NOMO-1 (cell line): Measurements from ENCODE around the gene KRTAP6-2.

Source experiments
- DNase-seq, 2 experiments: peaks; one replicate each; lab custom pipeline; 2025; ENCODE audit not compliant: unreplicated experiment in 2 of 2; lab: John Stamatoyannopoulos, UW

KRTAP6-2 gene

GRCh38 chr21:30598802-30599201 lies at the start of gene KRTAP6-2:
KRTAP6-2 (minus strand) TSS chr21:30598902; CDS start chr21:30598874, 28 bp downstream.
- DNase-seq: no peak

GRCh38 chr21:30646904-30647414 lies 48.3 kb upstream of the KRTAP6-2 start:
- DNase-seq: no peak

- DNase-seq: no peak
Observed at GRCh38 chr21:30642564-30642963, 43.9 kb upstream of the KRTAP6-2 start, which contains the start of gene KRTAP20-3. KRTAP20-3 (plus strand) TSS chr21:30642864.

- DNase-seq: no peak
Observed at GRCh38 chr21:30638686-30639085, 40.0 kb upstream of the KRTAP6-2 start.

GRCh38 chr21:30634906-30635305 lies 36.2 kb upstream of the KRTAP6-2 start, which contains the start of gene KRTAP20-2:
KRTAP20-2 (plus strand) TSS chr21:30635206; CDS start chr21:30635264, 58 bp downstream.
- no peak for DNase-seq

GRCh38 chr21:30629200-30629599 lies 30.5 kb upstream of the KRTAP6-2 start:
- no peak for DNase-seq

GRCh38 chr21:30628109-30628508 lies 29.4 kb upstream of the KRTAP6-2 start:
- DNase-seq: no peak

GRCh38 chr21:30625449-30626165 lies 26.9 kb upstream of the KRTAP6-2 start:
- no peak for DNase-seq

- DNase-seq: no peak
Observed at GRCh38 chr21:30623362-30623761, 24.7 kb upstream of the KRTAP6-2 start.

GRCh38 chr21:30620522-30620921 lies 21.8 kb upstream of the KRTAP6-2 start, which contains the start of gene KRTAP20-4:
KRTAP20-4 (plus strand) TSS chr21:30620627.
- DNase-seq: no peak

- no peak for DNase-seq
Observed at GRCh38 chr21:30620080-30620479, 21.4 kb upstream of the KRTAP6-2 start.

- DNase-seq: no peak
Observed at GRCh38 chr21:30616125-30616524, 17.4 kb upstream of the KRTAP6-2 start, which contains the start of gene KRTAP20-1. KRTAP20-1 (plus strand) TSS chr21:30616425; CDS start chr21:30616455, 30 bp downstream.

- no peak for DNase-seq
Observed at GRCh38 chr21:30615199-30615598, 16.5 kb upstream of the KRTAP6-2 start.

- no peak for DNase-seq
Observed at GRCh38 chr21:30613836-30614235, 15.1 kb upstream of the KRTAP6-2 start, which contains the start of gene KRTAP6-1. KRTAP6-1 (minus strand) TSS chr21:30613930; CDS start chr21:30613904, 26 bp downstream.

GRCh38 chr21:30612132-30612531 lies 13.4 kb upstream of the KRTAP6-2 start:
- DNase-seq: no peak

- no peak for DNase-seq
Observed at GRCh38 chr21:30605968-30606367, 7.3 kb upstream of the KRTAP6-2 start.

- DNase-seq: no peak
Observed at GRCh38 chr21:30600787-30601186, 2.1 kb upstream of the KRTAP6-2 start, which contains the start of gene KRTAP22-1. KRTAP22-1 (plus strand) TSS chr21:30601087.

GRCh38 chr21:30592140-30592539 lies 6.6 kb downstream of the KRTAP6-2 start, which contains the start of gene KRTAP6-3:
KRTAP6-3 (plus strand) TSS chr21:30592440; CDS start chr21:30592446, 6 bp downstream.
- no peak for DNase-seq

- no peak for DNase-seq
Observed at GRCh38 chr21:30590297-30590696, 8.4 kb downstream of the KRTAP6-2 start, which contains the start of gene KRTAP22-2. KRTAP22-2 (minus strand) TSS chr21:30590397.

- no peak for DNase-seq
Observed at GRCh38 chr21:30582870-30583269, 15.8 kb downstream of the KRTAP6-2 start.

- DNase-seq: no peak
Observed at GRCh38 chr21:30580132-30580531, 18.6 kb downstream of the KRTAP6-2 start.

GRCh38 chr21:30579346-30579745 lies 19.4 kb downstream of the KRTAP6-2 start:
- no peak for DNase-seq
